Smooth muscle cell of trachea (primary cell): Measurements from ENCODE around the gene NCOR1. TPM values are rescaled to one million over a fixed set of nuclear protein-coding genes. Genes with fewer than 3 reads are reported as not detected.

Experiments
- total RNA-seq: library from RNA; depleted of rRNA; stranded (reverse); fragments of >200 nt; gene quantifications from 2 replicates; pipeline ENCODE4 v1.2.1, GENCODE V29; 2014

The NCOR1 gene
- total RNA-seq, result 73.9 and 90.6 TPM in 2 replicates

DNA sequence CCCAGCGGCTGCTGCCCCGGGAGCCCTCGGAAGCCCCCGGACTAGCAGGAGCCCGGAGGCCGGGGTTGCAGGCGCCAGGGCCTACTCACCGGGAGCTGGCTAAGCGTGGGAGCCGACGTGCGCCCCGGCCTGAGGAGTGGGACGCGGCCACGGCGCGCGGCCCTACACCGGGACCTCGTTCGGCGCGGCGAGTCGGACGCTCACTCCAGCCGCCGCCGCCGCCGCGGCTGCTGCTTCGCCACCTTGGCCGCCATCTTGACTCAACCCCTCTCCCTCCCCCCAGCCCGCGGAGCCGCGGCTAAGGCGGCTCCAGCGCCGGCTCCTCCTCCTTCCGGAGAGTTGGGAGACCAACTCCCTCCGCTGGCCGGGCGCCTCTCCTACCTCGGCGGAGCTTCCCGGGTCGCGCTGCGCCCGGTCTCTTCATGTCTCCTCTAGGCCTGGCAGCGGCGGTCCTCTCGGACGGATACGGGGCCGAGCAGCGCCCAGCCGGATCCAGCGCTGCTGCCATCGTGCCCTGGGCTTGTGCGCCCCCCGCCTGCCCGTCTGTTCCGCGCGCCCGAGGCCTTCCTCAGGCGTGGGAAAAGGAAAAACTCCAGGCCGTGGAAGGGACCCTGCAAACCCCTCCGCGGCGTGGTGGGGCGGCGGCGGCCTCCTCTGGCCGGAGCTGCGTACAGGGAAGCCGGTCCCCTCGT is at the start of gene NCOR1:
TSS of gene NCOR1 (minus strand) at position 262 of the 692 bp plus-strand sequence. CDS start 20,965 bp downstream, outside the sequence.

DNA sequence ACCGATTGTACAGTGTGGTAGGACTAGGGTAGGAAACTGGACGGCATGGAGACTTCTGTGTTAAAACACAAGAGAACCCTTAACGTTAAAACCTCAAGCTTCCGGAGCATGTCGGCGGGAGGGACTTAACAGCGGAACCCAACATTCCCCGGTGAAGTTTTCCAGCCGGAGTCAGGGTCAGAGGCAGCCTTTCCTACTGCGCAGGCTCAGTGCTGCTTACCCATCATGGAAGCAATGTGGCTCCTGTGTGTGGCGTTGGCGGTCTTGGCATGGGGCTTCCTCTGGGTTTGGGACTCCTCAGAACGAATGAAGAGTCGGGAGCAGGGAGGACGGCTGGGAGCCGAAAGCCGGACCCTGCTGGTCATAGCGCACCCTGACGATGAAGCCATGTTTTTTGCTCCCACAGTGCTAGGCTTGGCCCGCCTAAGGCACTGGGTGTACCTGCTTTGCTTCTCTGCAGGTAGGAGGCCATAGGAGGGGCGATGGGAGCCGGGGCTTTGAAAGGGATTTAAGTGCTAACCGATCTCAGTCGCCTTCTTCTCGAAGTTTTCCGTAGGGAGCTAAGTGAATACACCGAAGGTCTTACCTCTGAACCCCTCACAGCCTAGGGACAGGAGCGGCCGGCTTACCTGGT is 1.8 kb upstream of the NCOR1 start, which contains the start of gene PIGL:
TSS of gene PIGL (plus strand) at position 209 of the 634 bp plus-strand sequence. CDS start at position 226, 17 bp downstream.

DNA sequence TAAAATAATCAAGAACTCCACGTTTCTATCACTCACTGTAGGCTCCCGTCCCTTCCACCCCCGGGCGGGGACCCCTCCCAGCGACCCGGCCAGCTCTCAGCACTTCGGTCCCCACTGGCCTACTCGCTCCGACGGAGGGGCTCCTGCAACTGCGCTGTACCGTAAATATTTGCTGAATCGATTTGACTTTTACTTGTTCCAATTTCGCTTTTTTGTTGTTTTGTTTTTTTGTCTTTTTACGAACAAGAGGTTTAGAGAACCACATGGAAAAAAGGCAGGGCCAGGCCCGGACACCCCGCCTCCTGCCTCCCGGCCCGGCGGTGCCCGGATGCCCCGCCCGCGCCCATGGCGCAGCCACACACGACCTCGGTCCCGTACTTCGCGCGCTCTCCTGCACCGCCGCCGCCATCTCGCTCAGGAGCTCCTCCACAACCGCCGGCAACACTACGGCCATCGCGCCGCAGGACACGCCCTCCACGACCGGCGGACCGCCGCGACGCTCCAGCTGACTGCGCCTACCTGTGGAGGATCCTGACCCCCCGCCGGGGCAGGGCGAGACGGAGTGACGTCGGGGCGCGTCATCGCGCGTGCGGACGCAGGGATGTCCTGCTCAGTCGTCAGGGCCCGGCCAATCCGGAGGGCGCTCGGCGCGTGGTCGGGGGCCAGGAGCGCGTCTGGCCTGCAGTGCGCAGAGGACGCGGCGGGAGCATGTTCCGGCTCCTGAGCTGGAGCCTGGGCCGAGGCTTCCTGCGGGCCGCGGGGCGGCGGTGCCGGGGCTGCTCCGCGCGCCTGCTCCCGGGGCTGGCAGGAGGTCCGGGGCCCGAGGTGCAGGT is 216.0 kb downstream of the NCOR1 start, which contains the start of the genes TTC19 and ZSWIM7:
TSS of gene TTC19 (plus strand) at position 684 of the 833 bp plus-strand sequence. CDS start at position 709, 25 bp downstream.
TSS of gene ZSWIM7 (minus strand) at position 564 of the 833 bp plus-strand sequence. CDS start at position 454, 110 bp downstream.

Other genes with a start within 250 kb of the NCOR1 start
- gene ZSWIM7, start 215.8 kb downstream of the NCOR1 start, total RNA-seq, result 7.9 and 22.7 TPM in 2 replicates
- gene TTC19, start 215.7 kb downstream of the NCOR1 start, total RNA-seq, result 46.8 and 51.9 TPM in 2 replicates
- 15.5 and 21.7 TPM in 2 replicates for gene PIGL, start 1.7 kb upstream of the NCOR1 start, total RNA-seq
- 5.4 and 6.9 TPM in 2 replicates for gene CENPV, start 137.9 kb upstream of the NCOR1 start, total RNA-seq
- 1,965 and 2,094 TPM in 2 replicates for gene UBB, start 165.6 kb upstream of the NCOR1 start, total RNA-seq
- 89.5 and 120 TPM in 2 replicates for gene TRPV2, start 200.0 kb upstream of the NCOR1 start, total RNA-seq